ENCODE measurements around the gene CPNE6. TPM values are rescaled to one million over a fixed set of nuclear protein-coding genes. Genes with fewer than 3 reads are reported as not detected.
A peak's percentile ranks its signal among the peaks of the same experiment; 100 is the strongest.

CPNE6 gene
- total RNA-seq, 2 experiments from 2014 or later: not detected

DNA sequence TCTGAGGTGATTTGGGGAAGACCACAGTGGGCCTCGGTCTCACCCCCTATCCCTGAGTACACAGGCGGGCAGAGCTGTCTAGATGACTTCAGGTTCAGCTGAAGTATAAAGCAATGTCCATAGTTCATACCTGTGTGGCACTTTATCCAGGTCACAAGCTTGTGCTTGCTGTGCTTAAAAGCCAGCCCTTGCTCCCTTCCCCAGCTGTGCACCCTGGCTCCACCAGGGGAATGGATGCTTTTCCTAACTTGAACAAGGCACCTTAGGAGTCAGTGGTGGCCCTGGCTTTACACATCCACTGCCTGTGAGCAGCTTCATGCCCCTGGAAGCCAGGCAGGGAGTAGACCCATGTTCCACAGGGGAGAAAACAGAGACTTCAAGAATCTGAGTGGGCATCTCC lies 14.1 kb upstream of the CPNE6 start:
- POLR2A ChIA-PET: interaction anchor here (0.6 to 4.5 kb wide), 10 partner anchors 23 to 241 kb away, joined by 3 to 53 read pairs (median 14); partner anchors contain the start of genes DCAF11, EMC9, IRF9 and NRL
- peaks cover 17% of the 10 kb centered on the region for H3K27me3 Mint-ChIP-seq
- peaks cover 19% of the 10 kb centered on the region for H3K4me1 Mint-ChIP-seq
- DNase-seq: no peak
- H3K36me3 Mint-ChIP-seq (ENCODE audit: low read depth): no peaks in the 10 kb centered on the region
- H3K27ac Mint-ChIP-seq: no peak overlapping the region
- no peaks in the 10 kb centered on the region for H3K9me3 Mint-ChIP-seq
- H3K4me3 Mint-ChIP-seq: no peak overlapping the region
- CTCF ChIA-PET: interaction anchor here (1.0 to 6.6 kb wide), 16 partner anchors 9 to 275 kb away, joined by 3 to 216 read pairs (median 7); partner anchors contain the start of genes DCAF11, IRF9, LTB4R2 and NRL

DNA sequence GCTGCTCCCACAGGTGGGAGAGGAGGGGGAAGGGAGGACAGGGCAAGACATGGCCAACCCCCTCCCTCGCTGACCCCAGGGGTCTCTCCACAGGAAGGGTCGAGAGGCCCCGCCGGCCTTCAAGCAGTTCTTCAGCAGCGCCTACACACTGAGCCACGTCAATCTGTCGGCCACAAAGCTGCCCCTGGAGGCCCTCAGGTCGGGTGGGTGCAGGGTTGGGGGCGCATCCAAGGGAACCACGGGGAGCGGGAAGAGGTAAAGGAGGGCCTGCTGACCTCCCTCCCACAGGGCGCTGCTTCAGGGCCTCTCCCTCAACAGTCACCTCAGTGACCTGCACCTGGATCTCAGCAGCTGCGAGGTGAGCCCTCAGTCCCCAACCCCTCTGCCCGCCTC lies 13.5 kb upstream of the CPNE6 start:
- Mint-ChIP-seq H3K9me3 (no peaks in the 10 kb centered on the region), H3K27me3 (peaks cover 14% of the 10 kb centered on the region), H3K4me1 (peaks cover 14% of the 10 kb centered on the region), H3K27ac (peak overlapping the region; percentile 32), H3K36me3 (ENCODE audit: low read depth) (no peaks in the 10 kb centered on the region), H3K4me3 (no peak overlapping the region)
- DNase-seq: no peak
- ChIA-PET CTCF (interaction anchor here (0.6 to 6.6 kb wide), 26 partner anchors 8 to 274 kb away, joined by 3 to 216 read pairs (median 6); partner anchors contain the start of genes CIDEB, DCAF11, DHRS4L2 and IRF9), POLR2A (interaction anchor here (0.6 to 4.5 kb wide), 15 partner anchors 23 to 242 kb away, joined by 3 to 53 read pairs (median 4); partner anchors contain the start of genes DCAF11, EMC9, IPO4 and IRF9)

DNA sequence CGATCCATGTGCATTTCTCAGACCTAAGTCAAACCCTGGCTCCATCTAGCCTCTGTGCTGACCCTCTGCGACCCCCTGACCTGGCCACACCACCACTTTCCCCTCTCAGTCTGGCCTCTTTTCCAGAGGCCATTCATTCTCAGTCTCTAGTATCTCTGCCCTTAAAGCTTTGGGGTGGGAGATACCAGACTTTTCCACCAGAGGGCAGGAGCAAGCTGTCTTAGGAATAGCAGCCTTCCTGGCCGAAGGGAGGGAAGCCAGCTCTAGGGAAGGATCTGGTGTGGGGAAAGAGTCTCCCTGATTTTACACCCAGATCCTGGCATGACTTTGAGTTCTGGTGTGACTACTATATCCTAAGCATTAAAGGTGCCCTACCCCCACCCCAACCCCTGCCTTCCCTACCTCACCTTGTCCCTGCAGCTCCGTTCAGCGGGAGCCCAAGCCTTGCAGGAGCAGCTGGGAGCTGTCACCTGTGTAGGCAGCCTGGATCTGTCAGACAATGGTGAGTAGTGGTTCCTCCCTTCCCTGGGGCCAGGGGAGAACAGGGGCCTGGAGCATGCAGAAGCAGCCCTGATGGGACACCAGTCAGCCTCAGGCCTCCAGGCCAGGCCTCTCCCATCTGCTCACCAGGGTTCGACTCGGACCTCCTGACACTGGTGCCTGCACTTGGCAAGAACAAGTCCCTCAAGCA lies 13.0 kb upstream of the CPNE6 start:
- Mint-ChIP-seq H3K36me3 (ENCODE audit: low read depth) (no peaks in the 10 kb centered on the region), H3K9me3 (no peaks in the 10 kb centered on the region), H3K27ac (peak overlapping the region; percentile 38), H3K4me1 (peaks cover 9% of the 10 kb centered on the region), H3K27me3 (peaks cover 8% of the 10 kb centered on the region), H3K4me3 (no peak overlapping the region)
- POLR2A ChIA-PET: interaction anchor here (0.7 to 4.5 kb wide), 15 partner anchors 22 to 242 kb away, joined by 3 to 53 read pairs (median 4); partner anchors contain the start of genes CHMP4A, DCAF11, EMC9 and IPO4
- peak; percentile 76 for DNase-seq
- CTCF ChIA-PET: interaction anchor here (0.6 to 6.6 kb wide), 27 partner anchors 8 to 385 kb away, joined by 3 to 216 read pairs (median 5); partner anchors contain the start of genes CIDEB, DCAF11, DHRS4L2 and IRF9

DNA sequence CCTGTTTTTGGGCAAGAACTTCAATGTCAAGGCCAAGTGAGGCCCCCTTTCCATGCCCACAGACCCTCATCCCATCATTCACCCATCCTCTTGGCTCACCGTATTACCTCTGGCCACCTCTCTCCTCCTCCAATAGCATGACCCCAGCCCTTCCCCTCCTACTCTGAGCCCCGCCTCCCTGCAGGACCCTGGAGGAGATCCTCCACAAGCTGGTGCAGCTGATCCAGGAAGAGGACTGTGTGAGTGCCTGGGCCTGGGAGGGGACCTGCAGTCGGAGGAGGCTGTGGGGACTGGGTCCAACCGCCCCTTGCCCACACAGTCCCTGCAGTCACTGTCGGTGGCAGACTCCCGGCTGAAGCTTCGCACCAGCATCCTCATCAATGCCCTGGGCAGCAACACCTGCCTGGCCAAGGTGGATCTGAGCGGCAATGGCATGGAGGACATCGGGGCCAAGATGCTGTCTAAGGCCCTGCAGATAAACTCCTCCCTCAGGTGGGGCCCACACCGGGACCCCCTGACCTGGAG lies 12.3 kb upstream of the CPNE6 start:
- DNase-seq: no peak
- Mint-ChIP-seq H3K4me3 (no peak overlapping the region), H3K36me3 (ENCODE audit: low read depth) (no peaks in the 10 kb centered on the region), H3K27me3 (peaks cover 5% of the 10 kb centered on the region), H3K27ac (peak overlapping the region; percentile 38), H3K4me1 (peaks cover 3% of the 10 kb centered on the region), H3K9me3 (no peaks in the 10 kb centered on the region)
- ChIA-PET CTCF (interaction anchor here (0.7 to 6.6 kb wide), 20 partner anchors 11 to 384 kb away, joined by 3 to 216 read pairs (median 6); partner anchors contain the start of genes CIDEB, DCAF11, DHRS4L2 and IRF9), POLR2A (interaction anchor here (0.8 to 4.5 kb wide), 9 partner anchors 21 to 154 kb away, joined by 3 to 53 read pairs (median 8); partner anchors contain the start of genes CHMP4A, IPO4, IRF9 and PCK2)

DNA sequence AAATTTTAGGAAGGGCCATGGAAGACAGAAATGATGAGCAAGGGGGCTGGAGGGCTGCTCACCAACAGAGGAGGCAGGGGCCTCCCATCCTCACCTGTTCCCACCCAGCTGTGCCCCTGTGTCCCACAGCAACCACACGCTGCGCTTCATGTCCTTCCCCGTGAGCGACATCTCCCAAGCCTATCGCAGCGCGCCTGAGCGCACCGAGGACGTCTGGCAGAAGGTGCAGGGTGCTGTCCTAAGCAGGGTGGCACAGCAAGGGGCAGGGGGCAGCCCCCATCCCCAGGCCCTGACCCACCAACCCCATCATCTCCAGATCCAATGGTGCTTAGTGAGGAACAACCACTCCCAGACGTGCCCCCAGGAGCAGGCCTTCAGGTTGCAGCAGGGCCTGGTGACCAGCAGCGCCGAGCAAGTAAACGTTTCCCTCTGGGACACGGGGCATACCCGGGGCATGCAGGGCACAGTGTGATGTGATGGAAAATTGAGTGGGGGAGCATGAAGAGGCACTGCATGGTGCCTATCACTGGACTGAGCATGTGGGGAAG lies 11.4 kb upstream of the CPNE6 start:
- Mint-ChIP-seq H3K27me3 (peaks cover 1% of the 10 kb centered on the region), H3K27ac (no peak overlapping the region), H3K36me3 (ENCODE audit: low read depth) (no peaks in the 10 kb centered on the region), H3K4me1 (peaks cover 2% of the 10 kb centered on the region), H3K9me3 (no peaks in the 10 kb centered on the region), H3K4me3 (no peak overlapping the region)
- ChIA-PET POLR2A (interaction anchor here (2.6 to 4.5 kb wide), 2 partner anchors 33 to 55 kb away, joined by 12 to 53 read pairs; partner anchors contain the start of genes DCAF11, NRL and PCK2), CTCF (interaction anchor here (1.4 to 4.6 kb wide), 6 partner anchors 8 to 48 kb away, joined by 4 to 41 read pairs (median 10); partner anchors contain the start of gene CARMIL3)
- DNase-seq: no peak

DNA sequence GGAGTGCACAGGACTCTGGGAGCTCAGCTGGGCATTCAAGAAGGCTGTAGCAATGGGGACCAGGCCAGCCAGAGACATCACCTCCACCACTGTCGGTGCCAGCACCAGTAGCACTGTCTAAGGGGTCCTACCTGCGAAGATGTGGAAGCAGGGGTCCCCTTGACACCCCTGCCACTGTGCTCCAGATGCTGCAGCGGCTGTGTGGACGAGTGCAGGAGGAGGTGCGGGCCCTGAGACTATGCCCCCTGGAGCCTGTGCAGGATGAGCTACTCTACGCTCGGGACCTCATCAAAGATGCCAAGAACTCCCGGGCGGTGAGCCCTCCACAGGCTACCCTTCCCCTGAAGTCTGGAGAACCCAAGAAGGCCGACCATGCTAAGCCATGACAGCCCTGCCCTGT lies 10.9 kb upstream of the CPNE6 start:
- no peaks in the 10 kb centered on the region for H3K9me3 Mint-ChIP-seq
- H3K36me3 Mint-ChIP-seq (ENCODE audit: low read depth): no peaks in the 10 kb centered on the region
- ChIA-PET POLR2A (interaction anchor here (1.3 to 2.6 kb wide), 3 partner anchors 15 to 100 kb away, joined by 3 to 12 read pairs (median 9); partner anchors contain the start of genes DCAF11, IRF9 and NRL), CTCF (interaction anchor here (1.4 to 3.0 kb wide), 5 partner anchors 9 to 48 kb away, joined by 4 to 21 read pairs (median 11); partner anchors contain the start of gene CARMIL3)
- no peak overlapping the region for H3K27ac Mint-ChIP-seq
- H3K4me3 Mint-ChIP-seq: no peak overlapping the region
- H3K27me3 Mint-ChIP-seq: peaks cover 1% of the 10 kb centered on the region
- no peak for DNase-seq
- H3K4me1 Mint-ChIP-seq: peaks cover 2% of the 10 kb centered on the region

DNA sequence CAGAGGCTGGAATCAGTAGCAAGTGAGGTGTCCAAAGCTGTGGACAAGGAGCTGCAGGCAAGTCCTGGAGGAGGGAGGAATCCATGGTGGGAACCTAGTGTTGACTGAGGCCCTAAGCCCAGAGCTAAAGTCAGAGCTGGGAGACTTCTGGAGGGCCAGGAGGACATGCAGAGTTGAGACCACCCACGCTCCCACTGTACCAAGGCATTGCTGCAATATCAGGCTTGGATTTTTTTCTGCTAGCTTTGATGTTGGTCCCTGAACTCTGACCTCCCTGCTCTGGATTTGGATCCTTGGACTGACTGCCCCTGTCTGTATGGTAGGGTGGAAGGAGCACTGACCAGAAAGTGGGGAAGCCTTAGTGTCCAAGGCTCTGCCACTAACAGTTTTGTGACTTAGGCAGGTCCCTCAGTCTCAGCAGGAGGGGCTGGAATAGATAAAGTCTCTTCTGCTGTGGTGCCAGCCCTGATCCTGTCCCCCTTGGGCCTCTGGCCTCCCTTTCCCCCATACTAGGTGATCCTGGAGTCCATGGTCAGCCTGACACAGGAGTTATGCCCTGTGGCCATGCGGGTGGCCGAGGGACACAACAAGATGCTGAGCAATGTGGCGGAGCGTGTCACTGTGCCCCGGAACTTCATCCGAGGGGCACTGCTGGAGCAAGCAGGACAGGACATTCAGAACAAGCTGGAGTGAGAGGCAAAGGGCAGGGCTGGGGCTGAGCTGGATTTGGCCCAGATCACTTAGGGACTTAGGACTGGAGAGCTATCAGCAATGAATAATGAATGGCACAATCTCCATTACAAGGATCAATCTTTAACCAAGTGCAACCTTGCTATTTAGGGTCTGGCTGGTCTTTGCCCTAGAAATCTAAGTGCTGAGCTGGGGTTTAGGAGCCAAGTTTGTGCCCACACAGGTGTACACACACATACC lies 10.1 kb upstream of the CPNE6 start:
- no peak overlapping the region for H3K27ac Mint-ChIP-seq
- POLR2A ChIA-PET: interaction anchor here (0.9 to 2.6 kb wide), 6 partner anchors 14 to 181 kb away, joined by 3 to 12 read pairs (median 3); partner anchors contain the start of genes DCAF11, IRF9, NRL and TINF2

DNA sequence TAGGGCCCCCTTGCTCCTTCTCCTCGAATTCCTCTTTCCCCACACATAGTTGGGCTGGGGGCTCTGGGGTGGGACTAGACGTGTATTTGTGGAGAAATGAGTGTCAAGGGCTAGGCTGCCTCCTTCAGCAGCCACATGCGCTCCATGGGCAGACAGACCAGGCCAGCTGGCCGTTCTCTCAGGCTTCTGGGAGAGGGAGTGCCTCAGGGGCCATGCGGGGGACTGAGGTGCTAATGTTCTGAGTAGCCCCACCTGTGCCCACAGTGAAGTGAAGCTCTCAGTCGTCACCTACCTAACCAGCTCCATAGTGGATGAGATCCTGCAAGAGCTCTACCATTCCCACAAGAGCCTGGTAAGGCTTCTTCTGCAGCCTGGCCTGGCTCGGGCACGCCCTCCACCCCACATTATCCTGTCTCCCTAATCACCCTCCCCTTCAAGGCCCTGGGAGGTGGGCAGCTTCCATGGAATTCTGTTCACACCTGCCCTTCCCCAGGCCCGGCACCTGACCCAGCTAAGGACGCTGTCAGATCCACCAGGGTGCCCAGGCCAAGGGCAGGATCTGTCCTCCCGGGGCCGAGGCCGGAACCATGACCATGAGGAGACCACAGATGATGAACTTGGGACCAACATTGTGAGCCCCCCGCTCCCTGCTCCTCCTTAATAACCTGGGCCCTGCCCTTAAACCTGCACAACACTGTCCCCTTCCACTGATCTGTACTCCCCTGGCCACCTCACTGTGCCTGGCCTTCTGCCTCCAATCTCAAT lies 9.0 kb upstream of the CPNE6 start:
- H3K27me3 Mint-ChIP-seq: peaks cover 1% of the 10 kb centered on the region

More for the DNA sequence above, 10.1 kb upstream of the CPNE6 start:
- DNase-seq: no peak
- Mint-ChIP-seq H3K27me3 (peaks cover 1% of the 10 kb centered on the region), H3K9me3 (no peaks in the 10 kb centered on the region), H3K4me3 (no peak overlapping the region), H3K36me3 (ENCODE audit: low read depth) (no peaks in the 10 kb centered on the region), H3K4me1 (peaks cover 2% of the 10 kb centered on the region)
- CTCF ChIA-PET: interaction anchor here (0.9 to 3.0 kb wide), 6 partner anchors 9 to 47 kb away, joined by 3 to 21 read pairs (median 10); partner anchors contain the start of gene CARMIL3

DNA sequence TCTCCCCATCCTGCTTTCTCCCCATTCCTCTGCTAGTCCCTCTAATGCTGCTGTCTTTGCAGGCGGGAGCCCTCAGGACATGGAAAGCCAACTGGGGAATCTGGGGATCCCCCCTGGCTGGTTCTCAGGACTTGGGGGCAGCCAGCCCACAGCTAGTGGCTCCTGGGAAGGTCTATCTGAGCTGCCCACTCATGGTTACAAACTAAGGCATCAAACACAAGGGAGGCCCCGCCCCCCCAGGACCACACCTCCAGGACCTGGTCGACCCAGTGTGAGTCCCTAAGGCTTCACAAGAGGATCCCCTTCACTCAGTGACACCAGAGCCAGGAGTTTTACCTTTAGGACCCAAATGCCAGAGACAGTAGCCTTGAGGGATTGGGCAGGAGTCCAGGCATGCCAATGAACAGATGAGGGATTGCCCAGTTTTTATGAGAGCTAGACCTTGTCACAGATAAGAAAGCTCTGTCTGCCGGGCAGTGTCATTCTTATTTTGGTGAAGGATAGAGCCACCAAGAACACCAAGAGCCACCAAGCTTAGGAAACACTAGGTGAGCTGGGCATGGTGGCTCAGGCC lies 8.0 kb upstream of the CPNE6 start:
- Mint-ChIP-seq H3K27me3 (no peaks in the 10 kb centered on the region), H3K4me3 (no peak overlapping the region), H3K27ac (no peak overlapping the region), H3K4me1 (peaks cover 2% of the 10 kb centered on the region), H3K9me3 (no peaks in the 10 kb centered on the region), H3K36me3 (ENCODE audit: low read depth) (no peaks in the 10 kb centered on the region)
- CTCF ChIA-PET: interaction anchor here (0.7 to 3.0 kb wide), 4 partner anchors 11 to 45 kb away, joined by 3 to 17 read pairs (median 6); no protein-coding TSS in a partner anchor
- POLR2A ChIA-PET: interaction anchor here (1.0 kb wide), 1 partner anchor 45 kb away, joined by 3 read pairs; no protein-coding TSS in a partner anchor
- no peak for DNase-seq

More for the DNA sequence above, 9.0 kb upstream of the CPNE6 start:
- H3K36me3 Mint-ChIP-seq (ENCODE audit: low read depth): no peaks in the 10 kb centered on the region
- no peak for DNase-seq
- no peaks in the 10 kb centered on the region for H3K9me3 Mint-ChIP-seq
- ChIA-PET CTCF (interaction anchor here (0.9 to 3.0 kb wide), 5 partner anchors 18 to 46 kb away, joined by 3 to 21 read pairs (median 11); no protein-coding TSS in a partner anchor), POLR2A (interaction anchor here (0.9 to 2.6 kb wide), 6 partner anchors 28 to 180 kb away, joined by 3 to 12 read pairs (median 3); partner anchors contain the start of genes DCAF11, IRF9, NRL and TINF2)
- peaks cover 2% of the 10 kb centered on the region for H3K4me1 Mint-ChIP-seq
- no peak overlapping the region for H3K4me3 Mint-ChIP-seq
- H3K27ac Mint-ChIP-seq: no peak overlapping the region

DNA sequence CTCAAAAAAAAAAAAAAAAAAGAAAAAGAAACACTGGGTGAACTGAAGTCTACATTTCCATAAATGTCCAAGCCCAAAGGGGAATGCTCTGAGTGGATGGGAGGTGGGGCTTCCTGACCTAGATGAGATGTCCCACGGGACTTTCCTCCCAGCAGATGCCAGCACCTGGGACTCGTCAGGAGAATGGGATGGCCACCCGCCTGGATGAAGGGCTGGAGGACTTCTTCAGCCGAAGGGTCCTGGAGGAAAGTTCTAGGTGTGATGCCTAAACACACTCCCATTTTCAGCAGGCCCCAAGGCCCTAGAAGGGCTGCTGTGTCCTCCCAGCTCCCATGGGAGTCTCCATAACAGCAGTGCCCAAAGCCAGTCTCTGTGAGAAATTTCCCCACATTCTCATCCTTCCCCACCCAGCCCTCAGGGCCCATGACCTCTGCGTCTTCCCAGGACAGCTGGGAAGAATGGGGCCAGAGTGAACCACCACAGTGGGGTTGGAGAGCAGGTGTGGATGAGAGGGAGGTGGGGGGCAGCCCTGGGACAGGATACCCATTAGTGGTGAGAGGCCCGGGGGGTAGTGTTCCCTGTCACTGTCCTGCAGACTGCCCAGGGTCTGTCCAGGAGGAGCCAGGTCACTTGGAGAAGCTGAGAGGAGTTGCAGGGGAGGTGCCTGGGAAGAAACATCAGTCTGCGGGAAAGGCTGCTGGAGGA lies 7.1 kb upstream of the CPNE6 start:
- no peaks in the 10 kb centered on the region for H3K9me3 Mint-ChIP-seq
- no peaks in the 10 kb centered on the region for H3K36me3 Mint-ChIP-seq (ENCODE audit: low read depth)
- H3K27me3 Mint-ChIP-seq: no peaks in the 10 kb centered on the region
- ChIA-PET POLR2A (no interaction called here), CTCF (interaction anchor here (0.7 to 1.6 kb wide), 4 partner anchors 10 to 44 kb away, joined by 3 to 8 read pairs (median 3); no protein-coding TSS in a partner anchor)
- H3K4me3 Mint-ChIP-seq: no peak overlapping the region
- H3K4me1 Mint-ChIP-seq: no peaks in the 10 kb centered on the region
- DNase-seq: no peak
- H3K27ac Mint-ChIP-seq: no peak overlapping the region
